Dedifferentiated amniotic fluid mesenchymal stem cell (primary cell): ENCODE measurements around the gene CENPE.
"Not testable (repeated sequence)": the region's sequence is repeated elsewhere in the genome, so short reads cannot be mapped to it uniquely, and the experiment has no call there.

Source experiments
- DNase-seq: peaks from one replicate; pipeline ENCODE4 v3.0.0-alpha.2; 2016; ENCODE audit errors: extremely low spot score

CENPE gene, protein sequence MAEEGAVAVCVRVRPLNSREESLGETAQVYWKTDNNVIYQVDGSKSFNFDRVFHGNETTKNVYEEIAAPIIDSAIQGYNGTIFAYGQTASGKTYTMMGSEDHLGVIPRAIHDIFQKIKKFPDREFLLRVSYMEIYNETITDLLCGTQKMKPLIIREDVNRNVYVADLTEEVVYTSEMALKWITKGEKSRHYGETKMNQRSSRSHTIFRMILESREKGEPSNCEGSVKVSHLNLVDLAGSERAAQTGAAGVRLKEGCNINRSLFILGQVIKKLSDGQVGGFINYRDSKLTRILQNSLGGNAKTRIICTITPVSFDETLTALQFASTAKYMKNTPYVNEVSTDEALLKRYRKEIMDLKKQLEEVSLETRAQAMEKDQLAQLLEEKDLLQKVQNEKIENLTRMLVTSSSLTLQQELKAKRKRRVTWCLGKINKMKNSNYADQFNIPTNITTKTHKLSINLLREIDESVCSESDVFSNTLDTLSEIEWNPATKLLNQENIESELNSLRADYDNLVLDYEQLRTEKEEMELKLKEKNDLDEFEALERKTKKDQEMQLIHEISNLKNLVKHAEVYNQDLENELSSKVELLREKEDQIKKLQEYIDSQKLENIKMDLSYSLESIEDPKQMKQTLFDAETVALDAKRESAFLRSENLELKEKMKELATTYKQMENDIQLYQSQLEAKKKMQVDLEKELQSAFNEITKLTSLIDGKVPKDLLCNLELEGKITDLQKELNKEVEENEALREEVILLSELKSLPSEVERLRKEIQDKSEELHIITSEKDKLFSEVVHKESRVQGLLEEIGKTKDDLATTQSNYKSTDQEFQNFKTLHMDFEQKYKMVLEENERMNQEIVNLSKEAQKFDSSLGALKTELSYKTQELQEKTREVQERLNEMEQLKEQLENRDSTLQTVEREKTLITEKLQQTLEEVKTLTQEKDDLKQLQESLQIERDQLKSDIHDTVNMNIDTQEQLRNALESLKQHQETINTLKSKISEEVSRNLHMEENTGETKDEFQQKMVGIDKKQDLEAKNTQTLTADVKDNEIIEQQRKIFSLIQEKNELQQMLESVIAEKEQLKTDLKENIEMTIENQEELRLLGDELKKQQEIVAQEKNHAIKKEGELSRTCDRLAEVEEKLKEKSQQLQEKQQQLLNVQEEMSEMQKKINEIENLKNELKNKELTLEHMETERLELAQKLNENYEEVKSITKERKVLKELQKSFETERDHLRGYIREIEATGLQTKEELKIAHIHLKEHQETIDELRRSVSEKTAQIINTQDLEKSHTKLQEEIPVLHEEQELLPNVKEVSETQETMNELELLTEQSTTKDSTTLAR (N-terminal part only)

DNA sequence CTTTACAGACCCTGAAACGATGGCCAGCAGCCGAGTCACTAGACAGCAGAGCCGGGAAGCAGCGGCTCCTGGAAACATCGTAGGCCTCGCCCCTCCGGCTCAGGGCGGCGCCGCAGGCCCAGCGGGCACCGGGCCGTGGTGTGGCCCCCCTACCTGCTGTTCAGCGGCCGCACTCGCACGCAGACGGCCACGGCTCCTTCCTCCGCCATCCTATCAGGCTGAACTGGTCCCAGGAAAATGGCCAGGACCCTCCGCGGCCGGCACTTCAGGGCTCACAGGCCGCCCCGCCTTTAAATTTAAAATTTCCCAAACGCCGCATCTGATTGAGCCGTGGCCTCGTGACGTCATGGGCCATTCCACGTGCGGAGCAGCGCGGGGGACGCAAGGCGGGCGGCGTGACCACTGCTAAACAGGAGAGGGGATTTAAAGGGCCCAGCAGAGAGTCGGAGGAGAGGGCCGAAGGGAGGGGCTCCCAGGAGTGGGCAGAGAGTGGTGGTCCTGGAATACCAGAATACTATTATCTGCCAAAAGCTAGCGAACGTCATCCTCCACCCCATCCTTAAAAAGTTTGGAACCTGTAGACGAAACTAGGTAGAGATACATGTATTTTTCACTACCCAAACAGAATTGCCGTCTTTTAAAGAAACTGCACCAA is at the start of gene CENPE:
Gene CENPE (minus strand): TSS at position 233 of the 655 bp plus-strand sequence. CDS start 24 bp downstream, at position 209.
- peak; percentile 89 for DNase-seq

DNA sequence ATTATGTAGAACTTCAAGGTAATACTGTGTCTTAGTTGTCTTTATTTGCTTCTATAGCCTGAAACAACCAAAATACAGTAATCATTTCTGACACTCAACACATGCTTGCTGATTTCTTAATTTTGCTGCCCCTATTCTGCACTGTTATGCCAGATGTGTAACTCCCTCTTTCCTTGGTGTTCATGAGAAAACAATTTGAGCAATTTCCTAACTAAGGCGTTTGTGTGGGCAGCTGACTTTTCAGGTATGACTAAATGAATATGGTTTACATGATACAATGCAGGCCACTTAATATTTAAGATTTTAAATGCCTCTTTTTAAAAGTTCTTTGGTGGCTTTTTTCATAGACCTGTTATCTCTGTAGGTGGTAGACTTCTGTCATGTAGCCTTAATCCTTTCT is 46.1 kb upstream of the CENPE start:
- no peak for DNase-seq

DNA sequence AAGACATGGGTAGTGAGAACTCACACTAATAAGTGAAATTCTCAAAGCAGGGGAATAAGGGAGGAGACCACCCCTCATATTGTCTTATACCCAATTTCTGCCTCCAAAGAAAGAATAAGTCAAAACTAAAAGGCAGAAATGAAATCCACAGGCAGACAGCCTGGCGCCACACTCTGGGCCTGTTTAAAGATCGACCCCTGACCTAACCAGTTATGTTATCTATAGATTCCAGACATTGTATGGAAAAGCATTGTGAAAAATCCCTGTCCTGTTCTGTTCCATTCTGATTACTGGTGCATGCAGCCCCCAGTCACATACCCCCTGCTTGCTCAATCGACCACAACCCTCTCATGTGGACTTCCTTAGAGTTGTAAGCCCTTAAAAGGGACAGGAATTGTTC is 32.8 kb upstream of the CENPE start:
- DNase-seq = not testable (repeated sequence)

DNA sequence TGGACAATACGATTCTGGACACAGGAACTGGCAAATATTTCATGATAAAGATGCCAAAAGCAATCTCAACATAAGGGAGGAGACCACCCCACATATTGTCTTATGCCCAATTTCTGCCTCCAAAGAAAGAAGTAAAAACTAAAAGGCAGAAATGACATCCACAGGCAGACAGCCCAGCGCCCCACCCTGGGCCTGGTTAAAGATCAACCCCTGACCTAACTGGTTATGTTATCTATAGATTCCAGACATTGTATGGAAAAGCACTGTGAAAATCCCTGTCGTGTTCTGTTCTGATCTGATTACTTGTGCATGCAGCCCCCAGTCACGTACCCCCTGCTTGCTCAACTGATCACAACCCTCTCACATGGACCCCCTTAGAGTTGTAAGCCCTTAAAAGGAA is 25.4 kb upstream of the CENPE start:
- DNase-seq = not testable (repeated sequence)

DNA sequence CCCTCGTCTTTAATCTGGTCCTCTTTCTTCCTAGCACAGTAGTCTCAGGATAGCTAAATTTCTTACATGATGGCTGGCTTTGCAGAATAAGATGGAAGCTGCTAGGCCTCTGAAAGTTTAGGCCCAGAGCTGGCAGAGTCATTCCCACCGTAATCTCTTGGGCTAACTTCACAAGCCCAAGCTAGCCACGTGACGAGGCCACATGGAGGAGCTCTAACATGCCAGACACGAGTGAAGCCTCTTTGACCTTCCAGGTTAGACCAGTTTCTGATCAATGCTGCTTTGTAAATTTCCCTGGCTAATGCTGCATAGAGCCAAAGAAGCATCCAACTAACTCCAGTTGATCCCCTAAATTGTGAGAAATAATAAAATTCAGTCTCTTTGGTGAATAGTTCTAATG is 9.5 kb upstream of the CENPE start:
- no peak for DNase-seq

DNA sequence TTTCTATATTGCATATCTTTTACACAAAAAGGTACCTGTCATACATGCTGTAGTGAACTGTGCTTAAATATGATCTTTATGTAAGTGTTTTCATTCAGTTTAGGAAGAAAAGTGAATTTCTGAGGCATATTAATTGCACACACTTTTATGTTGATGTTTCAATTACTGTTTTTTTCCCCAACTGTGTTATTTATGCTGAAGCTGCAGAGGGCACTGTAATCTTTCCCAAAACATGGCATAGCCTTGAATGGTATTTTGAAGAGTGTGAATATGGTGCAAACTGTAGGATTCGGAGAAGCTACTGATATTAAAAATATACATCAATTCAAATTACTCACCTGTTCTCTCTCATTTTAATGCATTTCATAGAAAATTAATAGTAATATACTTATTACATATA is 6.0 kb upstream of the CENPE start:
- no peak for DNase-seq

DNA sequence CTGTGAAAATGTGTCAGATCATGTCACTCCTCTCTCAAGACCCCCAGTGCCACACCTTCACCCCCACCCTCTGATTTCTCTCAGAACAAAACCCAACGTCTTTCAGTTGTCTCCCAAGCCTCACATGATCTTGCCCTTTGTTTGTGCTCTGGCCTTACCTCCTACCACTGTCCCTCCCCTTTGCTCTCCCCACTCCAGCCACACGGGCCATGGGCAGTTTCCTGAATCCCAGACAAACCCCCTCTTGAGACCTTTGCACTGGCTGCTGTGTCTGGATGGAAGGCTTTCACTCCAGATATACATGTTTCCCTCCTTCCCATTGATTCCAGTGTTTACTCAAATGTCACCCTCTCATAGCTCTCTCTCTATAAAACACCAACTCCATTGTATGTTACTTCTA is 3.6 kb upstream of the CENPE start:
- no peak for DNase-seq

DNA sequence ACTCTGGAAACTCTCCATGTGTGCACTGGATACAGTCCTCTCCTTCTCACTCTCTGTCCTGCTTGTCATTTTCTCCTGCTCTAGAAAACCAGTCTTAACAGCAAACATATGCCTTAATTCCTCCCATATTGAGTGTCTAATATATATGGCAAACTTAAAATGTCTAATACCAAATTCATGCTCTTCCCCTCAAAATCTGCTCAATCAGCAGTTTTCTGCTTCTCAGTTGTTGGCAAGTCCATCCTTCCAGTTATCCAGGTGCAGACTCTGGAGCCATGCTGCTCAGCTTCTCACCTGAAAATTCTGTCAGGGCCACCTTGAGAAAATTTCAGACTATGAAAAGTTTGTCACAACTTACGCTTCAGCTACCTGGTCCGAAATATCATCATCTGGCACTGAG is 3.1 kb upstream of the CENPE start:
- no peak for DNase-seq

DNA sequence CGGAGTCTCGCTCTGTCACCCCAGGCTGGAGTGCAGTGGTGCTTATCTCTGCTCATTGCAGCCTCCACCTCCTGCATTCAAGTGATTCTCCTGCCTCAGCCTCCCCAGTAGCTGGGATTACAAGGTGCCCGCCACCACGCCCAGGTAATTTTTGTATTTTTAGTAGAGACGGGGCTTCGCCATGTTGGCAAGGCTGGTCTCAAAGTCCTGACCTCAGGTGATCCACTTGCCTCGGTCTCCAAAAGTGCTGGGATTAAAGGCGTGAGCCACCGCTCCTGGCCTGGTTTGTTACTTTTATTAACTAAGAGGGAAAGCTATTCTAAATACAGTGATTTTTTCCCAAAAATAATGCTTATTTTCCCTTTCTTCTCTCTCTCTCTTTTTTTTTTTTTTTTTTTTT is 866 bp upstream of the CENPE start:
- DNase-seq = no peak

DNA sequence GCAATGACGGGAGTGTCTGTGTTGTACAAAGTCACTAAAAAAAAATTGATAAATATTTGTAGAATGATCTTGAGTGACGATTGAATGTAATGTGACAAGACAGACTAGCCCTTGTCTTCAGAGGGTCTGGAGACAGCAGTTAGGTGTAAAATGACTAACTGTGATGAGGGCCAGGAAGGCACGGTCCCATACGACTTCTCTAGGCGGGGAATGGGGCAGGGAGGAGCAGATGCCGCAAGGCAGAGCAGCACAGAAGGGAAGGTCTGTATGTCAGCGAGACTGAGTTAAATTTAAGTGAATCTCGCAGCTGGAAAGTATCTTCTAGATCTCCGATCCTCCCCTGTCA is 405 bp downstream of the CENPE start:
- peak; percentile 15 for DNase-seq

DNA sequence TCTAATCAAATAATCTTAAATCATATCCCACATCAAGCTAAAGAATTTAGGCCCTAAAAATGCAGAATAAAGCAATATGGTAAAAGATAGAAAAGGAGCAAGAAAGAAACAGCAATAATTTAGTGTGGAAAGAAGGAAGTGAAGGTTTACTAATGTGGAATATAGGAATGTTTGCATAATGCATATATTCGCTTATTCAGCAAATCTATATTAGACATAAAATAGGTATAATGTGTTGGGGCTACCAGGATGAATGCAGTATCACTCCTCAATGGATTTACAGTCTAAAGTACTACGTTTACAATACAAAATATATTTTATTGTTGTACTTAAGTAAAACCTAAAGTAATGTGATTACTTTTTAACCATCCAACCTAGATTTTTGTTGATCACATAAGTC is 4.7 kb downstream of the CENPE start:
- no peak for DNase-seq

DNA sequence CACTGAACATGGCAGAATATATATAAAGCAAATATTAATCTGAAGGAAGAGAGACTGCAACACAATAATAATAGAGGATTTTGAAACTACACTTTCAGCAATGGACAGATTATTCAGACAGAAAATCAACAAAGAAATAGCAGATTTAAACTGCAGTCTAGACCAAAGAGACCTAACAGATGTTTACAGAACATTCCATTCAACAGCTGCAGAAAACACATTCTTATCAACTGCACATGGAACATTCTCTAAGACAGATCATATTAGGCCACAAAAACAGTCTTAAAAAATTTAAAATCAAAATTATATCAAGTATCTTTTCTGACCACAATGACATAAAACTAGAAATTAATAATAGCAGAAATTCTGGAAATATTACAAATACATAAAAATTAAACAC is 27.1 kb downstream of the CENPE start:
- no peak for DNase-seq

DNA sequence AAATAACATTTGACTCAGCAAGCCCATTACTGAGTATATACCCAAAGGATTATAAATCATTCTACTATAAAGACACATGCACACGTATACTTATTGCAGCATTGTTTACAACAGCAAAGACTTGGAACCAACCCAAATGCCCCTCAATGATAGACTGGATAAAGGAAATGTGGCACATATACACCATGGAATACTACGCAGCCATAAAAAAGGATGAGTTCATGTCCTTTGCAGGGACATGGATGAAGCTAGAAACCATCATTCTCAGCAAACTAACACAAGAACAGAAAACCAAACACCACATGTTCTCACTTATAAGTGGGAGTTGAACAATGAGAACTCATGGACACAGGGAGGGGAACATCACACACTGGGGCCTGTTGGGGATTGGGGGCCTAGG is 28.4 kb downstream of the CENPE start:
- DNase-seq = not testable (repeated sequence)

DNA sequence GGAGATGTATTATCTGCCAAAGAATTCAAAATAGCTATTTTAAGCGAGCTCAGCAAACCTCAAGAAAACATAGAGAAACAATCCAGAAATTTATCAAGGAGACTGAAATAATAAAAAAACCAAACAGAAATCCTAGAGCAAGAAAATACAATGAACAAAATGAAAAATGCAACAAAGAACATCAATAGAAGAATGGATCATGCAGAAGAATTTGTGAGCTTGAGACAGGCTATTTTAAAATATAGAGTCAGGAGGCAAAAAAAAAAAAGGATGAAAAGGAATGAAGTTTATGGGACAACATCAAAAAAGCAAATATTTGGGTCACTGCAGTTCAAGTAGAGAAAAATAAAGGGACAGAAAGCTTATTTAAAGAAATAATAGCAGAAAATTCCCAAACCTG is 29.1 kb downstream of the CENPE start:
- DNase-seq = no peak

DNA sequence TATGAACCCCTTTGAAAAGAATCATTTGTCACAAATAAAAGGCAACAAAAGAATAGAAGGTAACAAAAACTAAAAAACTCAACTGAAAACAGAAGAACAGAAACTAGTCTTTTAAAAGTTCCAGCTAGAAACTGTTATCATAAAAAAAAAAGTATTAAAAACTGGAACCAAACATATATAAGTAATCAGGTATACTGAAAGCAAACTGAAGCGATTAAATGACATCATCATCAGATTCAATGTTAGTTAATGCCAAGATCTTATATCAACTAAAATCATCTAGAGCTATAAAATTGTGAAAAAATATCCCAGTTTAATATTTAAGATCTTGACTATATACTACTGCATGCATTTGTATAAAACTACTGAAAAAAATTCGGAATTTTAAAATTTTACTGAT is 36.0 kb downstream of the CENPE start:
- DNase-seq = no peak

DNA sequence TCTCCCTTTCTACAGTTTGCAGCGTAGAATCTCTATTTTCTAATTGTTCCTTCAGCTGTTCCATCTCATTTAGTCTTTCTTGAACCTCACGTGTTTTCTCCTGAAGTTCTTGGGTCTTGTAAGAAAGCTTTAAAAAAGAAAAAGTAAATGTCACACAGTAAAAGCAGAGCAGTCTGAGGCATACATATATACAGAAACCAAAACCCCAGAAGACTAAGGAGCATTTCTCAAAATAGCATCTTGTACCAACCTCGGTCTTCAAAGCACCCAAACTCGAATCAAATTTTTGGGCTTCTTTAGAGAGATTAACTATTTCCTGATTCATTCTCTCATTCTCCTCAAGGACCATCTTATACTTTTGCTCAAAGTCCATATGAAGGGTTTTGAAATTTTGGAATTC is 39.4 kb downstream of the CENPE start:
- DNase-seq = no peak

DNA sequence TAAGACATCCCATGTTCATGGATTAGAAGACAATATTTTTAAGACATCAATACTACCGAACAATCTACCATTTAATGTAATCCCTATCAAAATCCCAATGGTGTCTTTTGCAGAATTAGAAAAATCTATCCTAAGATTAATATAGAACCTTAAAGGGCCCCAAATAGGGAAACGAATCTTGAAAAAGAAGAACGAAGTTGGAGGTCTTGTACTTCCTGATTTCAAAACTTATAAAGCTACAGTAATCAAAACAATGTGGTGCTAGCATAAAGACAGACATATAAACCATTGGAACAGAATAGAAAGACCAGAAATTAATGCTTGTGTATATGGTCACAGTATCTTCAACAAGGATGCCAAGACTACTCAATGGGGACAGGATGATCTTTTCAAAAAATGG is 42.0 kb downstream of the CENPE start:
- no peak for DNase-seq

DNA sequence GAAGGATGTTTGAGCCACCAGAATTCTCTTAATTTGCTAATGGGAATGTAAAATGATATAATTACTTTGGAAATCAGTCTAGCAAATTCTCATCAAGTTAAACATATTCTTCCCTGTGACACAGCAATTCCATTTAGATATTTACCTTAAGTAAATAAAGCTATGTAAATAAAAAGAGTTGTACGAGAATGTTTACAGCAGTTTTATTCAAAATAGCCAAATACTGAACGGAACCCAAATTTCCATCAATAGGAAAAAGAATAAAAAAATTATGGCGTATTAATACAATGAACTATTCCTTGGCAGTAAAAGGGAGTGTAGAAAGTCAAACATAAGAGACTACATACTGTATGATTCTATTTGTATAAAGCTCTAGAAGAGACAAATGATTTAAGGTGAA is 45.8 kb downstream of the CENPE start:
- DNase-seq = no peak

DNA sequence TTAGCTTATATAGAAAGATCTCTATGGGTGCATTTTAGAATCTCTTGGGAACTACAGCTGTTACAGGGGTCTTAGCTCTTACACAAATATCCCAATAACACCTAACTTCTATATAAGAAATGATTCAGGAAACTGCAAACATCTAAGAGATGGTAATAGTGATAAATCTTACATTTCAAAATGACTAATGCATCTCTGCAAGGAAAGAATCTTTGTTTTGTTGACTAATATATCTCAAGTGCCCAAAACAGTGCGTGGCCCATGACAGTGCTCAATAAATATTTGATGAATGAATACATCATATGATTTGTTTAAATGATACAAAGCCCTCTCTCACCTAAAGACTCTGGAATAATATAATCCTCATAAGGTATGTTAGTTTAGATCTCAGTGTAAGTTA is 47.5 kb downstream of the CENPE start:
- DNase-seq = peak; percentile 22

DNA sequence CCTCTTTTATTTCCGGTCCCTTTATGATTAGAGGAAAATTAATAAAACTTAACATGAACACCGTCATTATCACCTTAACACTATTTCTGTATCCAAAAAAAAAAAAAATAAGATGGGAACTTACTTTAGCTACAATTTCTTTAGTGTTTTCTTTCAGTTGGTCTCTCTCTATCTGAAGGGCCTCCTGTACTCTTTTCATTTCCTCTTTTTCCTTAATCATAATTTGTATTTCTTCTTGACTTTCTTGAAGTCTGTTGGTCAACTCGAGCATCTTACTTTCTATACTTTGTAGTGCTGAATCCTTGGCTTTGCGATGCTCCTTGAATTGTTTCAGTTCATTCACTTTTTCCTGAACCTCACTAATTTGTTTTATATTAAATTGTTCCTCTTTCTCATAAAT is 53.2 kb downstream of the CENPE start:
- no peak for DNase-seq

DNA sequence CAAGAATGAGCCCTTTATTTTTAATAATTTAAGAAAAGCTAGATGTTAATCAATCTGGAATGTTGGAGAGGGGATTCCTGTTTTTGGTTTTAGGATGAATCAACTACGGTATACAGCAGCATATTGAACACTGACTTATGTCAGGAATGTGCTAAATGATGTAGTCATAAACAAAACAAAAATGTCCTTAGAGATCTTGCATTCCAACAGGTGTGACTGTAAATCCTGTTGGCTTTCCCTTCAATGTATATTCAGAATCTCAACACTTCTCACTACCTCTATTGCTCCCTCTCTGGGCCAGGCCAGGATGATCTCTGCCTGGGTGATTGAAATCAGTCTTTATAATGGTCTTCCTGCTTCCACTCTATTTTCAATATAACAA is 60.7 kb downstream of the CENPE start:
- no peak for DNase-seq
